H7 (cell line): Measurements from ENCODE around the gene TMEM145. TPM values are rescaled to one million over a fixed set of nuclear protein-coding genes. Genes with fewer than 3 reads are reported as not detected.

Source experiments
- DNase-seq: peaks from one replicate; pipeline ENCODE4 v3.0.0; 2012
- H3K27me3 ChIP-seq: 2 replicates; pipeline ENCODE4 v1.6.0; 2011; ENCODE audit warnings: mild to moderate bottlenecking, low read length; ENCODE audit not compliant: control insufficient read depth, insufficient read depth
- H3K36me3 ChIP-seq: replicated peaks from 2 replicates; pipeline ENCODE4 v1.5.1; 2011; ENCODE audit warnings: low read length; ENCODE audit not compliant: control insufficient read depth, insufficient read depth
- H3K4me3 ChIP-seq: 2 replicates; pipeline ENCODE4 v1.5.1; 2011; ENCODE audit warnings: low read depth, mild to moderate bottlenecking, control low read depth, low read length, moderate library complexity; ENCODE audit not compliant: insufficient read depth
- total RNA-seq: library from RNA; depleted of rRNA; stranded (reverse); fragments of >200 nt; shearing (Covaris generic); gene quantifications from 2 replicates; pipeline ENCODE4 v1.2.3, GENCODE V29; 2014

The TMEM145 gene
- total RNA-seq, 1 experiment from 2014 or later, result 0.38 TPM

GRCh38 chr19:42281827-42282762 is 31.0 kb upstream of the TMEM145 start:
- no peaks in the 10 kb centered on the region for H3K27me3 ChIP-seq
- no peaks in the 10 kb centered on the region for H3K36me3 ChIP-seq
- peak; percentile 89 for DNase-seq

DNA sequence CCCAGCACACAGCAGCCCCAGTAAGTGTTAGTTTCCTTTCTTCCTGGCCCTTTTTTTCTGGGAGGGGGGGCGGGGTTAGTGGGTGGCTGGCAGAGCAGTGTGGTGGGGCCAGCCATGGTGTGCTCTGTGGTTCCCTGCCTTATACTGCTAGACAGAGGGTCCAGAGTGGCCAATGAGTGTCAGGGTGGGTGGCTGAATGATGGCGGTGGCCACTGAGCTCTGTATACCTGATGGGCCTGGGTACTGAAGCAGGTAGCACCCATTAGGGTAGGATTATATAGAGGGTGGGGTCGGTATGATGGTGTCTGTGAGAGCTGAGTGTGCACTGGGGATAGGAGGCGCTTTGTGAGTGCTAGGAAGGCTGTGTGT is 30.3 kb upstream of the TMEM145 start:
- no peaks in the 10 kb centered on the region for H3K27me3 ChIP-seq
- DNase-seq, result no peak
- H3K4me3 ChIP-seq, result no peak overlapping the region; the same call in 1 of the 2 replicates
- no peaks in the 10 kb centered on the region for H3K36me3 ChIP-seq

More at GRCh38 chr19:42281827-42282762, 31.0 kb upstream of the TMEM145 start:
- H3K4me3 ChIP-seq, result peak overlapping the region; percentile 74

- peaks cover 5% of the 10 kb centered on the region for H3K36me3 ChIP-seq
- no peaks in the 10 kb centered on the region for H3K27me3 ChIP-seq
- peak; percentile 100 for DNase-seq
- peak overlapping the region; percentile 67 for H3K4me3 ChIP-seq
These were observed 29.7 kb upstream of the TMEM145 start for GRCh38 chr19:42283188-42284065.

- peak; percentile 97 for DNase-seq
- Histone ChIP-seq H3K36me3 (peaks cover 5% of the 10 kb centered on the region), H3K27me3 (no peaks in the 10 kb centered on the region), H3K4me3 (peak overlapping the region; percentile 34)
These were observed 29.0 kb upstream of the TMEM145 start for GRCh38 chr19:42284066-42284501.

DNA sequence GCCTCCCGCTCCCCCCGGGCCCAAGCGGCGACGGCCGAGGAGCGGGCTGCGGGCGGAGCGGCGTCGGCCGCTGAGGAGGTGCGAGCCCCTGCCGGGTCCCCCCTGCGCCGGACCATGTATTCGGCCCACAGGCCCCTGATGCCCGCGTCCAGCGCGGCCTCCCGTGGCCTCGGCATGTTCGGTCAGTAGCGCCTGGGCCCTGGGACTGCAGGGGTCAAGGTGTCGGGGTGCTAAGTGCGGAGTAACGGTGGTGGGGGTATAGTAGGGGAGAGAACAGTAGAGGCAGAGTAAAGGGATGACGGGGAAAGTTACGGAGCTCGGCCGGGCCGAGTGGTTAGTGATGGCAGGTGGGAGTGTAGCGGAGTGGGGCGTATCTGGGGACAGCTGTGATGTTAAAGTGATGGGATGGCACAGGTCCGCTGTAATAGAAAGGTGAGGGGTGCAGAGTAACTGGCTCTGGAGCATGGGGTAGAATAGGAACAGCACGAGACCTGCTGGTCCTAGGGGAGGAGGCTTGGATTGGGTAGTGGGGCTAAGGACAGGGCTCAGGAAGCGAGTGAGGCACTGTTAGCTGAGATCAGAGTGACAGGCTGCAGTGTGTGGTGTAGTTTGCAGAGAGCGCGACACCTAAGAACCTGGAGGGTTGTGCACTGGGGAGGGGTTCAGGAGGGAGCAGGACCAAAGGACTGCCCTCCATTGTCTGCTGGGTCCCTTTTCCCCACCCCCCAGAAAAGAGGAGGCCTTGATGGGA is 28.3 kb upstream of the TMEM145 start:
- DNase-seq, result peak; percentile 77
- H3K36me3 ChIP-seq, result peaks cover 9% of the 10 kb centered on the region

DNA sequence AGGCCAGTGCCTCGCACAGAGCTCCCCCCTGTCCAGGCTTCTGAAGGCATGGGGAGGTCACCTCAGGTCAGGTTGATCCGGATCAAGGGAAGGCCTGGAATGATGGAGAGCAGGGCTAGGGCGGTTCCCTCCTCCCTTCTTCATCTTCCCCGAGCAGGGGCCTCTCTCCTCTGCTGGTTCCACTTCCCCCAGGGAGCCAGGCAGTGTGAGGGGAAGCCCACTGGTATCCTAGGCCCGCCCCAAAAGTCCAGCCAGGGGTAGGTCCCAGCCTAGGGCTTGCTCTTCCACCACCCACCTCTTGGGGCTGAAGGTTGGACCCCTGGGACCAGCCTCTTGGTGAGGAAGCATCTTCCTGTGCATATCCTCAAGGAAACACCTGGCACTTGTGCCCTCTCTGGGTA is 27.6 kb upstream of the TMEM145 start:
- DNase-seq, result no peak
- H3K27me3 ChIP-seq, result no peaks in the 10 kb centered on the region
- H3K4me3 ChIP-seq, result no peak overlapping the region
- peaks cover 10% of the 10 kb centered on the region for H3K36me3 ChIP-seq

More for the DNA sequence above, 28.3 kb upstream of the TMEM145 start:
- H3K27me3 ChIP-seq, result no peaks in the 10 kb centered on the region
- peak overlapping the region; percentile 66 for H3K4me3 ChIP-seq

DNA sequence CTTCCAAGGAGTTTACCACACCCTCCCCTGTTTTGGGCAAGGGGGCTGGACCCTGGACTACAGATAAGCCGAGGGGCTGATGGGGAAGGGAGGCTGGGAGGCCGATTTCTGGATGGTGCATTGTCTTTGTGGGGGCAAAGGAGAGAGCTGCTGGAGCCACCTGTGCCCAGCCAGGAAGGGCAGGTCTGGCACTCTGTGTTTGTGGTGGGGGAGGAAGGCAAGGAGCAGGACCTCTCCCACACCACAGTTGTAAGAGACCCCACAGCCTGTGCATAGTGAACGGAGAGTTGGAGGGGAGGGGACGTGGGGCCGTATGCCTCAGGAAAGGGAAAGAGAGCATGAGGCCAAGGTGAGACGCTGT is 27.1 kb upstream of the TMEM145 start:
- H3K36me3 ChIP-seq, result peaks cover 10% of the 10 kb centered on the region
- no peak overlapping the region for H3K4me3 ChIP-seq
- H3K27me3 ChIP-seq, result no peaks in the 10 kb centered on the region
- no peak for DNase-seq

DNA sequence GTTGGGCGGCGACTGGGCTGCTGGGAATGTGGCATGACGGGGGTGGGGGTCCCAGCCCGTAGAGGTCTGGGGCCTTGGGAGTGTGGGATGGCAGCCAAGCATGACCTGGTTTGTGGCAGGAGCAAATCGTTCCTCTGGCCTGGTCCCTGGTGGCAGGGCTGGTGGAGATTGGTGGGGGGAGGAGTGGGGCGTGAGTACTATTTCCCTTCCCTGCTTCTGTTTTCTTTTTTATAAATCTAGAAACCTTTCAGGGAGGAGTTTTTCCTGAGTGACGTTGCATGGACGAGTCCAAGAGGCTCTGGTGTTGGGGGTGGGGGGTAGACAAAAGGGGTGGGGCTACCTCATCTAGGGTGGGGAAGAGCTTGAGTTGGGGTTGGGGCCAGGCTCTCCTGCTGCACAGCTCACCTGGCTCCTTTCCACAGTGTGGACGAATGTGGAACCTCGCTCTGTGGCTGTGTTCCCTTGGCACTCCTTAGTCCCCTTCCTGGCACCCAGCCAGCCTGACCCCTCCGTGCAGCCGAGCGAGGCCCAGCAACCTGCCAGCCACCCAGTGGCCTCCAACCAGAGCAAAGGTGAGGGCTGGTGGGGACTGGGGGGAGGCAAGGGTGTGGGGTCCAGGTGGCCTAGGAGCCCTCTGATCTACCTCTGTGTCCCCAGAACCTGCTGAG is 26.6 kb upstream of the TMEM145 start:
- Histone ChIP-seq H3K27me3 (no peaks in the 10 kb centered on the region), H3K36me3 (peaks cover 10% of the 10 kb centered on the region), H3K4me3 (no peak overlapping the region)
- no peak for DNase-seq

DNA sequence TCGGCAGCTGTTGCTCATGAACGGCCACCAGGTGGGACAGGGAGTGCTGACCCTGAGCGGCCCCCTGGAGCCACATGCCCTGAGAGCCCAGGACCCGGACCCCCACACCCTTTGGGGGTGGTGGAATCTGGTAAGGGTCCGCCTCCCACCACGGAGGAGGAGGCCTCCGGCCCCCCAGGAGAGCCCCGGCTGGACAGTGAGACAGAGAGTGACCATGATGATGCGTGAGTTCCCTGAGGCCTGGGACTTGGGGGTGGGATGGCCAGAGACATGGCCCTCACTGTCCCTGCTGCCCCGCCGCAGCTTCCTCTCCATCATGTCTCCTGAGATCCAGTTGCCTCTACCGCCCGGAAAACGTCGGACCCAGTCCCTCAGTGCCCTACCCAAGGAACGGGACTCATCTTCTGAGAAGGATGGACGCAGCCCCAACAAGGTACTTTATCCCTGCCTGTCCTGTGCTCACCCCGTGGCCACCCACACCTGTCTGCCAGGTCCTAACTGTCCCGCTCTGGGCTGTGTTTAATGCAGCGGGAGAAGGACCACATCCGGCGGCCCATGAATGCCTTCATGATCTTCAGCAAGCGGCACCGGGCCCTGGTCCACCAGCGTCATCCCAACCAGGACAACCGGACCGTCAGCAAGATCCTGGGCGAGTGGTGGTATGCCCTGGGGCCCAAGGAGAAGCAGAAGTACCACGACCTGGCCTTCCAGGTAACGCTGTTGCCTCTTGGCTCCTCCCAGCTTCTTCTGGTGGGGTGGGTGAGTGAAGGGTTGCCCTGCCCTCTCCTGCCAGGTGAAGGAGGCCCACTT is 25.9 kb upstream of the TMEM145 start:
- Histone ChIP-seq H3K4me3 (no peak overlapping the region), H3K36me3 (peaks cover 11% of the 10 kb centered on the region), H3K27me3 (no peaks in the 10 kb centered on the region)
- DNase-seq, result no peak

DNA sequence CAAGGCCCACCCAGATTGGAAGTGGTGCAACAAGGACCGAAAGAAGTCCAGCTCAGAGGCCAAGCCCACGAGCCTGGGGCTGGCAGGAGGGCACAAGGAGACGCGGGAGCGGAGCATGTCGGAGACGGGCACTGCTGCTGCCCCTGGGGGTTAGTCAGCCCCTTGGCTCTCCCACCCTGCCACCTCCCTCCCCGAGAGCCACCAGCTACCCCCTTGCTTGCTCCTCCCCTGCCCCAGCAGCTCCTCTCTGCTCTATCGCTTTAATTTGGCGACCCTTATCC is 25.3 kb upstream of the TMEM145 start:
- Histone ChIP-seq H3K27me3 (no peaks in the 10 kb centered on the region), H3K36me3 (peaks cover 11% of the 10 kb centered on the region), H3K4me3 (no peak overlapping the region)
- no peak for DNase-seq

- DNase-seq, result no peak
- Histone ChIP-seq H3K4me3 (no peak overlapping the region), H3K27me3 (no peaks in the 10 kb centered on the region), H3K36me3 (peaks cover 11% of the 10 kb centered on the region)
These were observed 24.7 kb upstream of the TMEM145 start for GRCh38 chr19:42288387-42288786.

- no peak for DNase-seq
- H3K27me3 ChIP-seq, result no peaks in the 10 kb centered on the region
- H3K36me3 ChIP-seq, result peaks cover 11% of the 10 kb centered on the region
- no peak overlapping the region for H3K4me3 ChIP-seq
These were observed 24.1 kb upstream of the TMEM145 start for GRCh38 chr19:42288881-42289555.

- DNase-seq, result no peak
- Histone ChIP-seq H3K36me3 (peaks cover 14% of the 10 kb centered on the region), H3K4me3 (no peak overlapping the region), H3K27me3 (no peaks in the 10 kb centered on the region)
These were observed 23.5 kb upstream of the TMEM145 start for GRCh38 chr19:42289556-42290041.
